HepG2 (cell line): Measurements from ENCODE around the gene HLA-DQA1. TPM values are rescaled to one million over a fixed set of nuclear protein-coding genes. Genes with fewer than 3 reads are reported as not detected.

Source experiments
- ATAC-seq: fragments of 200-7000 bp; cut with Tn5 transposase; 3 replicates; pipeline ENCODE4 v1.9.1; 2020; ENCODE audit warnings: mild to moderate bottlenecking, moderate library complexity
- BruUV-seq: library from RNA; stranded (reverse); fragments of 400-500 nt; replicated peaks from 2 replicates; lab custom pipeline; 2021; lab: Mats Ljungman, UMichigan
- CTCF ChIA-PET: fragments of 300-600 bp; formaldehyde crosslinking; extraction: SDS; loops from one replicate; lab custom pipeline; 2021; ENCODE audit warnings: low total read pairs, inconsistent platforms, low intra/inter-chr PET ratio; lab: Yijun Ruan, JAX
- POLR2A ChIA-PET: fragments of 350-600 bp; sonication (Branson Sonifier 250); formaldehyde crosslinking; loops from one replicate; lab custom pipeline; 2020; ENCODE audit warnings: antibody characterized with exemption, inconsistent platforms; lab: Yijun Ruan, JAX
- DNase-seq: peaks from one replicate; pipeline ENCODE4 v3.0.0-alpha.2; 2015; ENCODE audit warnings: low spot score
- FAIRE-seq: peaks from 3 replicates; lab custom pipeline; 2011; peaks lifted over from hg19 to GRCh38; lab: Jason Lieb, UNC
- H2AFZ ChIP-seq: one replicate; pipeline ENCODE4 v1.6.1; 2011; ENCODE audit warnings: low read length, inconsistent platforms
- H3K27ac ChIP-seq: fragments of 300-600 bp; 3 replicates; pipeline ENCODE4 v1.8.0; 2011; ENCODE audit warnings: mixed run types, mild to moderate bottlenecking, mixed read lengths, low read length, inconsistent platforms; ENCODE audit not compliant: insufficient read depth; ENCODE audit errors: extremely low read length
- H3K27me3 ChIP-seq, 2 experiments: fragments of 200-600 bp in 1 of 2; 2 replicates in 1 of 2; 3 replicates in 1 of 2; pipeline versions ENCODE4 v1.6.0 to v1.8.0; 2011; ENCODE audit warnings: low read length in 2 of 2, mild to moderate bottlenecking in 2 of 2, moderate library complexity in 2 of 2, inconsistent platforms in 1 of 2; ENCODE audit not compliant: insufficient read depth in 2 of 2, control insufficient read depth in 1 of 2
- H3K36me3 ChIP-seq, 2 experiments: fragments of 200-600 bp in 1 of 2; replicated peaks in 1 of 2; 2 replicates in 1 of 2; 3 replicates in 1 of 2; pipeline versions ENCODE4 v1.5.1 to v1.8.0; 2011; ENCODE audit warnings: low read length in 2 of 2, inconsistent platforms in 1 of 2; ENCODE audit not compliant: insufficient read depth in 2 of 2, control insufficient read depth in 1 of 2
- H3K4me1 ChIP-seq: 2 replicates; pipeline ENCODE4 v1.5.1; 2012; ENCODE audit warnings: low read length, inconsistent platforms; ENCODE audit not compliant: insufficient read depth
- H3K4me2 ChIP-seq: 2 replicates; pipeline ENCODE4 v1.6.0; 2011; ENCODE audit warnings: low read depth, low read length, inconsistent platforms
- H3K4me3 ChIP-seq, 3 experiments: fragments of 200-600 bp in 1 of 3; sonication (generic), shearing (Covaris generic) in 1 of 3; replicated peaks in 1 of 3; 2 replicates each; pipeline ENCODE4 v1.5.1; 2011 to 2016; ENCODE audit warnings: low read length in 3 of 3, inconsistent platforms in 2 of 3, low read depth in 2 of 3, mild to moderate bottlenecking in 2 of 3, control low read depth in 1 of 3, mixed read lengths in 1 of 3; ENCODE audit not compliant: insufficient read depth in 1 of 3
- H3K79me2 ChIP-seq: one replicate; pipeline ENCODE4 v1.6.1; 2011; ENCODE audit warnings: low read length, inconsistent platforms; ENCODE audit not compliant: insufficient read depth
- H3K9ac ChIP-seq: 2 replicates; pipeline ENCODE4 v1.6.0; 2011; ENCODE audit warnings: mild to moderate bottlenecking, low read depth, low read length, inconsistent platforms; ENCODE audit not compliant: insufficient read depth
- H3K9me3 ChIP-seq: 2 replicates; pipeline ENCODE4 v1.5.1; 2012; ENCODE audit warnings: mild to moderate bottlenecking, low read length
- H4K20me1 ChIP-seq: 2 replicates; pipeline ENCODE4 v1.6.0; 2011; ENCODE audit warnings: inconsistent platforms, mild to moderate bottlenecking, low read length, moderate library complexity; ENCODE audit not compliant: insufficient read depth
- CBX5 ChIP-seq: sonication (generic); formaldehyde crosslinking; IDR thresholded peaks from 2 replicates; pipeline ENCODE4 v1.4.0; 2020; ENCODE audit warnings: missing genetic modification reagents, borderline replicate concordance
- EEA1 ChIP-seq: sonication (generic); formaldehyde crosslinking; IDR thresholded peaks from 2 replicates; pipeline ENCODE4 v1.5.1; 2020; ENCODE audit warnings: mild to moderate bottlenecking, missing genetic modification reagents, borderline replicate concordance
- ERF ChIP-seq: IDR thresholded peaks from 2 replicates; pipeline ENCODE4 v1.6.1; 2018; ENCODE audit warnings: missing biosample characterization, missing genetic modification reagents
- GZF1 ChIP-seq: sonication (generic); formaldehyde crosslinking; IDR thresholded peaks from 2 replicates; pipeline ENCODE4 v1.5.1; 2020; ENCODE audit warnings: mild to moderate bottlenecking, missing genetic modification reagents
- HNF4A ChIP-seq: sonication (generic); formaldehyde crosslinking; IDR thresholded peaks from 2 replicates; pipeline ENCODE4 v1.4.0; 2020; ENCODE audit warnings: missing genetic modification reagents
- NR3C1 ChIP-seq: sonication (generic); formaldehyde crosslinking; IDR thresholded peaks from 2 replicates; pipeline ENCODE4 v1.4.0; 2020; ENCODE audit warnings: missing genetic modification reagents
- SMAD1 ChIP-seq: sonication (generic); formaldehyde crosslinking; IDR thresholded peaks from 2 replicates; pipeline ENCODE4 v1.4.0; 2020; ENCODE audit warnings: missing genetic modification reagents, low read depth, mild to moderate bottlenecking, borderline replicate concordance
- THAP11 ChIP-seq: IDR thresholded peaks from 2 replicates; pipeline ENCODE4 v1.6.1; 2016; ENCODE audit warnings: missing biosample characterization, missing genetic modification reagents
- ZNF235 ChIP-seq: sonication (generic); formaldehyde crosslinking; IDR thresholded peaks from 2 replicates; pipeline ENCODE4 v1.8.1; 2023; ENCODE audit warnings: mild to moderate bottlenecking, missing genetic modification reagents, borderline replicate concordance
- WGBS: methylation state at CpG from one replicate; pipeline ENCODE4 v1.1.6; 2017; ENCODE audit warnings: low lambda C conversion rate; 5-methylcytosine and 5-hydroxymethylcytosine counted together
- in situ Hi-C: cut with HindIII; loops from 2 replicates; pipeline ENCODE4 v1.10.0; 2017; ENCODE audit warnings: low pct_unique_long_range_greater_than_20kb; ENCODE audit not compliant: extremely low pct_ligation_motif_present
- intact Hi-C: fragments of 100-400 bp; cut with micrococcal nuclease; formaldehyde crosslinking; loops from one replicate; pipeline ENCODE4 v1.10.0; 2022; ENCODE audit not compliant: unreplicated experiment
- polyA plus RNA-seq, 8 experiments: library from polyadenylated mRNA; depleted of rRNA in 3 of 8; stranded (reverse) in 7 of 8; unstranded in 1 of 8; fragments of >200 nt; fragmentation: Illumina TruSeq in 4 of 8; extraction: Trizol in 4 of 8; gene quantifications; 2 replicates each; pipeline versions ENCODE4 v1.2.1 to v1.2.3, GENCODE V29; 2011 to 2016; ENCODE audit warnings: low read depth in 4 of 8, missing spikeins in 1 of 8, mixed read lengths in 1 of 8; ENCODE audit not compliant: insufficient read depth in 1 of 8
- total RNA-seq, 5 experiments: library from RNA; depleted of rRNA; stranded (reverse); fragments of >200 nt; fragmentation: Illumina TruSeq; extraction: Trizol; gene quantifications; 2 replicates each; pipeline ENCODE4 v1.2.3, GENCODE V29; 2016; ENCODE audit warnings: low read depth in 1 of 5
- TF ChIP-seq, protein P1 (sequence below): sonication (generic); formaldehyde crosslinking; IDR thresholded peaks from 2 replicates; pipeline ENCODE4 v1.4.0; 2020; ENCODE audit warnings: missing genetic modification reagents, mild to moderate bottlenecking, borderline replicate concordance
- TF ChIP-seq, protein P2 (sequence below): sonication (generic); formaldehyde crosslinking; IDR thresholded peaks from 2 replicates; pipeline ENCODE4 v1.4.0; 2020; ENCODE audit warnings: missing genetic modification reagents
- TF ChIP-seq, protein P3 (sequence below): IDR thresholded peaks from 2 replicates; pipeline ENCODE4 v1.6.1; 2016; ENCODE audit warnings: low read depth, control low read depth

The HLA-DQA1 gene
- total and polyA plus RNA-seq, 2 of the 13 experiments (the other 11 are each of a cell fraction or from before 2014, with no cell fraction given): not detected

DNA sequence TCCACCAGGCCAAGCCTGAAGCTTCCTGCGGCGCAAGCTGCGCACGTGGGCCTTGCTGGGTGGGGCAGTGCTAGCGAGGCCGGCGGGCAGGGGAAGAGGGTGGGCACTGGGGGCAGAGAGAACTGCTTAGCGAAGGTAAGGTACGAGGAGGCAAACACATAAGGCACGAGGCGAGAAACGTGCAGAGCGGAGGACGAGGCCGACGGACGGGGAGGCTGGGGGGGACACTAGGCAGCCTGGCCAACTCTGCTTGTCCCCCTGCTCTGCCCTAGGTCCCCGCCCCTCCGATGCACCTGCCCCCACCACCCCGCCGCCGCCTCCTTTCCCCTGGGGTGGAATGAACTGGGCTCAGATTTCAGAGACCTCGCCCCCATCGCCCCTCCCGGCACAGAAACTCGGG lies 27.1 kb downstream of the HLA-DQA1 start:
- POLR2A ChIA-PET: no interaction called here
- in situ Hi-C loops: no loop called here
- no peak for ATAC-seq
- no peak overlapping the region for H3K4me3 ChIP-seq
- TF ChIP-seq HNF4A (CRISPR knock-in tag): no peak
- TF ChIP-seq ERF (CRISPR knock-in tag): no peak
- TF ChIP-seq GZF1: no peak
- TF ChIP-seq, protein P1, sequence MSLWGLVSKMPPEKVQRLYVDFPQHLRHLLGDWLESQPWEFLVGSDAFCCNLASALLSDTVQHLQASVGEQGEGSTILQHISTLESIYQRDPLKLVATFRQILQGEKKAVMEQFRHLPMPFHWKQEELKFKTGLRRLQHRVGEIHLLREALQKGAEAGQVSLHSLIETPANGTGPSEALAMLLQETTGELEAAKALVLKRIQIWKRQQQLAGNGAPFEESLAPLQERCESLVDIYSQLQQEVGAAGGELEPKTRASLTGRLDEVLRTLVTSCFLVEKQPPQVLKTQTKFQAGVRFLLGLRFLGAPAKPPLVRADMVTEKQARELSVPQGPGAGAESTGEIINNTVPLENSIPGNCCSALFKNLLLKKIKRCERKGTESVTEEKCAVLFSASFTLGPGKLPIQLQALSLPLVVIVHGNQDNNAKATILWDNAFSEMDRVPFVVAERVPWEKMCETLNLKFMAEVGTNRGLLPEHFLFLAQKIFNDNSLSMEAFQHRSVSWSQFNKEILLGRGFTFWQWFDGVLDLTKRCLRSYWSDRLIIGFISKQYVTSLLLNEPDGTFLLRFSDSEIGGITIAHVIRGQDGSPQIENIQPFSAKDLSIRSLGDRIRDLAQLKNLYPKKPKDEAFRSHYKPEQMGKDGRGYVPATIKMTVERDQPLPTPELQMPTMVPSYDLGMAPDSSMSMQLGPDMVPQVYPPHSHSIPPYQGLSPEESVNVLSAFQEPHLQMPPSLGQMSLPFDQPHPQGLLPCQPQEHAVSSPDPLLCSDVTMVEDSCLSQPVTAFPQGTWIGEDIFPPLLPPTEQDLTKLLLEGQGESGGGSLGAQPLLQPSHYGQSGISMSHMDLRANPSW: no peak
- TF ChIP-seq EEA1 (CRISPR knock-in tag): no peak
- TF ChIP-seq ZNF235 (CRISPR knock-in tag): no peak
- no peak for TF ChIP-seq NR3C1 (CRISPR knock-in tag)
- TF ChIP-seq THAP11 (CRISPR knock-in tag): no peak
- TF ChIP-seq SMAD1 (CRISPR knock-in tag): no peak
- TF ChIP-seq CBX5: no peak
- TF ChIP-seq, protein P2, sequence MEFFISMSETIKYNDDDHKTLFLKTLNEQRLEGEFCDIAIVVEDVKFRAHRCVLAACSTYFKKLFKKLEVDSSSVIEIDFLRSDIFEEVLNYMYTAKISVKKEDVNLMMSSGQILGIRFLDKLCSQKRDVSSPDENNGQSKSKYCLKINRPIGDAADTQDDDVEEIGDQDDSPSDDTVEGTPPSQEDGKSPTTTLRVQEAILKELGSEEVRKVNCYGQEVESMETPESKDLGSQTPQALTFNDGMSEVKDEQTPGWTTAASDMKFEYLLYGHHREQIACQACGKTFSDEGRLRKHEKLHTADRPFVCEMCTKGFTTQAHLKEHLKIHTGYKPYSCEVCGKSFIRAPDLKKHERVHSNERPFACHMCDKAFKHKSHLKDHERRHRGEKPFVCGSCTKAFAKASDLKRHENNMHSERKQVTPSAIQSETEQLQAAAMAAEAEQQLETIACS (CRISPR knock-in tag): no peak
- TF ChIP-seq, protein P3, sequence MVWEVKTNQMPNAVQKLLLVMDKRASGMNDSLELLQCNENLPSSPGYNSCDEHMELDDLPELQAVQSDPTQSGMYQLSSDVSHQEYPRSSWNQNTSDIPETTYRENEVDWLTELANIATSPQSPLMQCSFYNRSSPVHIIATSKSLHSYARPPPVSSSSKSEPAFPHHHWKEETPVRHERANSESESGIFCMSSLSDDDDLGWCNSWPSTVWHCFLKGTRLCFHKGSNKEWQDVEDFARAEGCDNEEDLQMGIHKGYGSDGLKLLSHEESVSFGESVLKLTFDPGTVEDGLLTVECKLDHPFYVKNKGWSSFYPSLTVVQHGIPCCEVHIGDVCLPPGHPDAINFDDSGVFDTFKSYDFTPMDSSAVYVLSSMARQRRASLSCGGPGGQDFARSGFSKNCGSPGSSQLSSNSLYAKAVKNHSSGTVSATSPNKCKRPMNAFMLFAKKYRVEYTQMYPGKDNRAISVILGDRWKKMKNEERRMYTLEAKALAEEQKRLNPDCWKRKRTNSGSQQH: no peak
- no peak overlapping the region for H3K27ac ChIP-seq
- H3K36me3 ChIP-seq: no peaks in the 10 kb centered on the region
- intact Hi-C loops: no loop called here
- H3K9me3 ChIP-seq: no peaks in the 10 kb centered on the region
- H3K79me2 ChIP-seq: no peaks in the 10 kb centered on the region
- BruUV-seq: no TSS peak
- no peaks in the 10 kb centered on the region for H4K20me1 ChIP-seq
- no peak overlapping the region for H2AFZ ChIP-seq
- no peak for FAIRE-seq
- no peak for DNase-seq
- H3K4me2 ChIP-seq: no peak overlapping the region
- peaks cover 7% of the 10 kb centered on the region; the same call in 1 of the 2 replicates for H3K4me1 ChIP-seq
- peaks cover 1 to 10% of the 10 kb centered on the region in 2 experiments; a peak in 3 of 5 replicates for H3K27me3 ChIP-seq
- CTCF ChIA-PET: no interaction called here
- H3K9ac ChIP-seq: no peak overlapping the region
- 58% methylated on average over 19 of the region's 26 CpGs for WGBS
